A204.1 (cell line): Measurements from ENCODE around the gene SARNP.
"Not testable (repeated sequence)": the region's sequence is repeated elsewhere in the genome, so short reads cannot be mapped to it uniquely, and the experiment has no call there.

ENCODE experiments used
- FAIRE-seq: peaks from 2 replicates; lab custom pipeline; 2012; peaks lifted over from hg19 to GRCh38; lab: Jason Lieb, UNC

SARNP gene, protein sequence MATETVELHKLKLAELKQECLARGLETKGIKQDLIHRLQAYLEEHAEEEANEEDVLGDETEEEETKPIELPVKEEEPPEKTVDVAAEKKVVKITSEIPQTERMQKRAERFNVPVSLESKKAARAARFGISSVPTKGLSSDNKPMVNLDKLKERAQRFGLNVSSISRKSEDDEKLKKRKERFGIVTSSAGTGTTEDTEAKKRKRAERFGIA

DNA sequence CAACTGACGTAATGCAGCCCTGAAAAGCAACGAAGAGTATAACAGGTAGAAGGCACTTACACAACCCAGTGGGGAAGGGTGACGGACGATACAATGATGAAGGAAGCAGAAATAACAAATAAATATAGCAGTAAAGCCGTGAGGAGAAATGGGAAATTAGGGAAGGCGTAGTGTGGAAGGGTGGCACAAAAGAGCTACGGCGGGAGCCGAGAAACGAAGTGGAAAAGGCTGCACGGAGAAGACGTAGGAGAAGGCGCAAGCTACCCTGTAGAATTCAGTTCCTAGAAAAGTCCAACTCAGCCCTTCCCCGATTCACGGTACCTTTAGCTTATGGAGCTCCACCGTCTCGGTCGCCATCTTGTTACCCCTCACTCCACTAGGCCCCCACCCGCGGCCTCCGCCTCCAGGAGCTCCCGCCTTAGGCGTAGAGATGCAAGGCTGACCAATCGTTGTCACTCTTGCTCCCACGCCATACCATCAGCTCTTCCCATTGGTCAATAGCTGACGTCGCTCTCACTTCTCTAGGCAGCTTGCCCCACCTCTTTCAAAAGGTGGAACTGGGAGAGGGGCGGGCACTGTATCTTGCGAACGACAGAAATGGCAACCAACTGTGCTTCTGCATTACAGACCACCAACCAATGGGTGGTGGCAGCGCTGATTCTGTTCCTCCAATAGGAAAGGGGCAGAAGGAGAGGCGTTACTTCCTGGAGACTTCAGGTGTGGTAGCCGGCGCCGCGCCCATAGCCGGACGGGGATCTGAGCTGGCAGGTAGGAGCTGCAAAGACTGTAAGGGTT is at the start of gene SARNP, which contains the start of gene ORMDL2:
Gene SARNP (minus strand): TSS at position 380 of the 795 bp plus-strand sequence. CDS start 23 bp downstream, at position 357.
Gene ORMDL2 (plus strand): TSS at position 697 of the 795 bp plus-strand sequence. CDS start 959 bp downstream, outside the sequence.
- FAIRE-seq: peak; percentile 99

DNA sequence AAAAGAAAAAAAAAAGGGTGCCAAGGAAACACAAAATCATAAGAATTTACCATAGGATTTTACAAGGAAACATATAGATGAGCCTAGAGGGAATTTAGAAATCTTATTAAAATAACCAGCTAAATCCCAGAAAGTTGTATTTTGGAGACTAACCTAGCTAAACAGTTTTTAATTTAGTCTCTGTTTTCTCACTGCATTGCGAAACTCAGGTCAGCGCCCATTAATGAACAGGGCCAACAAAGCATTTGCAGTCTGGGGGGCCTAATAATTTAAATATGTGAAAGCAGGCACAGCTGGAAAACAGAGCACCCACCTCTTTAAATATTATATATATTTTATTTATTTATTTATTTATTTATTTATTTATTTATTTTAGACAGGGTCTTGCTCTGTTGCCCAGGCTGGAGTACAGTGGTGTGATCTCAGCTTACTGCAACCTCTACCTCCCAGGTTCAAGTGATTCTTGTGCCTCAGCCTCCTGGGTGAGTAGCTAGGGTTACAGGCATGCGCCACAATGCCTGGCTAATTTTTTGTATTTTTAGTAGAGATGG is 49.0 kb upstream of the SARNP start:
- not testable (repeated sequence) for FAIRE-seq

DNA sequence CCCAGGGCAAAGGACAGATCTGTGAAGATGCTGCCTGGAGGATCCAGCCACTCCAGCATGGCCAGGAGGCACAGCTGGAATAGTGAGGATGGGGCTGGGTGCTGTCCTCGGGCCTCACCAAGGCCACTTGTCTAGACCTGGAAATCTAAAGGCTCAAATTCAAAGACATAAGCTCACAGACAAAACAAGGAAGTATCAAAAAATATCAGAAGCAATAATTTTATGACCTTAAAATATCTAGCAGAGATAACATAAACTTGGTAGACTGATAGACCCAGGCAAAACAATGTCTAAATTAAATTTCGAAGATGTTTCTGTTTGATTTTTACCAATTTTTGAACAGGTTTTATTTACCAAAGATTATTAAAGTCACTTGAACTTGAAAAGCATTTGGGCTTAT is 47.8 kb upstream of the SARNP start:
- no peak for FAIRE-seq

DNA sequence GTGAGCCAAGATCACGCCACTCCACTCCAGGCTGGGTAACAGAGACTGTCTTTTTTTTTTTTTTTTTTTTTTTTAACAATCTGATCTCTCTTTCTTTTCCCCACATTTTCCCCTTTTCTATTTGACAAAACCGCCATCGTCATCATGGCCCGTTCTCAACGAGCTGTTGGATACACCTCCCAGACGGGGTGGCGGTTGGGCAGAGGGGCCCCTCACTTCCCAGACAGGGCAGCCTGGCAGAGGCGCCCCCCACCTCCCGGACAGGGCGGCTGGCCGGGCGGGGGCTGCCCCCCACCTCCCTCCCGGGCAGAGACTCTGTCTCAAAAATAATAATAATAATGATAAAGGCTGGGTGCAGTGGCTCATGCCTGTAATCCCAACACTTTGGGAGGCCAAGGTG is 45.4 kb upstream of the SARNP start:
- FAIRE-seq: not testable (repeated sequence)

DNA sequence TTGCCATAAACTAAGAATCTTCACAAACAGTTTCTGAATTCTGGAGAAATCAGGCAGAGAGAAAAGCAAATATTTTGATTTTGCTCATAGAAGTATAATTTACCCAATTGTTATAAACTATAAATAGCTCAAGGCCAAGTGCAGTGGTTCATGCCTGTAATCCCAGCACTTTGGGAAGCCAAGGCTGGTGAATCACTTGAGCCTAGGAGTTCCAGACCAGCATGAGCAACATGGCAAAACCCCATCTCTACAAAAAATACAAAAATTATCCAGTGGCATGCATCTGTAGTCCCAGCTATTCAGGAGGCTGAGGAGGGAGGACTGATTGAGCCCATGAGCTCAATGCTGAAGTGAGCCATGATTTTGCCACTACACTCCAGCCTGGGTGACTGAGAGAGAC is 44.8 kb upstream of the SARNP start:
- no peak for FAIRE-seq

DNA sequence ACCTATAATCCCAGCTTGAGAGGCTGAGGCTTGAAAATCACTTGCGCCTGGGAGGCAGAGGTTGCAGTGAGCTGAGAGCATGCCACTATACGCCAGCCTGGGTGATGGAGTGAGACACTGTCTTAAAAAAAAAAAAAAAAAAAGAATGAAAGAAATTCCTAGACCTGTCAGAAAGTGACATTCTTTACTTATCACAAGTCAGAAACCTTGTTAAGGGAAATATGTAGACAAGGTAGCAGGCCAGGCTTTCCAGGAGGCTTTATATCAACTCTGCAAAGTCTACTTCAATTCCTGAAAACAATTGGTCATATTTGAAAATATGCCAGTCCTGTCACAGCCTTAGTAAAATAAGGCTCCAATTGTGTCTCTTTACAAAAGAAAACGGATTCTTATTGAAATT is 44.3 kb upstream of the SARNP start:
- no peak for FAIRE-seq

DNA sequence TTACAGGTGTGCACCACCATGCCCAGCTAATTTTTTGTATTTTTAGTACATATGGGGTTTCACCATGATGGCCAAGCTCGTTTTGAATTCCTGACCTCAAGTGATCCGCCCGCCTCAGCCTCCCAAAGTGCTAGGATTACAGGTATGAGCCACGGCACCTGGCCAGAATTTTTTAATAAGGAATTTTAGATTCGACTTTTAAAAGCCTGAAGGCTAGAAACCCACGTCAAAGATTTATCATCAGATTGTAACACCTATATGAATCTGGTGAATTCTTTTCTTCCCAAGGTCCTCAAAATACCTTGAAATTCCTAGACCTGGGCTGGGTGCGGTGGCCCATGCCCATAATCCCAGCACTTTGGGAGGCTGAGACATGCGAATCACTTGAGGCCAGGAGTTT is 43.9 kb upstream of the SARNP start:
- no peak for FAIRE-seq

DNA sequence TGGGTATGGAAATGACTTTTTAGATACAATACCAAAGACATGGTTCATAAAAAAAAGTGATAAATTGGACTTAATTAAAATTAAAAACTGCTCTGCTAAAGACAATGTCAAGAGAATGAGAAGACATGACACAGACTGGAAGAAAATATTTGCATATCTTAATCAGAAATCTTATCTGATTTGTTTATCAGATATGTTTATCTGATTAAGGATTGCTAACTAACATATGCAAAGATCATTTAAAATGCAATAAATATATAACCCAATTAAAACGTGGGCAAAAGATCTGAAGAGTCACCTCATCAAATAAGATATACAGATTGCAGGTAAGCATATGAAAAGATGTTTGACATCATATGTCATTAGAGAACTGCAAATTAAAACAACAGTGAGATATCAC is 35.2 kb upstream of the SARNP start:
- FAIRE-seq: no peak

DNA sequence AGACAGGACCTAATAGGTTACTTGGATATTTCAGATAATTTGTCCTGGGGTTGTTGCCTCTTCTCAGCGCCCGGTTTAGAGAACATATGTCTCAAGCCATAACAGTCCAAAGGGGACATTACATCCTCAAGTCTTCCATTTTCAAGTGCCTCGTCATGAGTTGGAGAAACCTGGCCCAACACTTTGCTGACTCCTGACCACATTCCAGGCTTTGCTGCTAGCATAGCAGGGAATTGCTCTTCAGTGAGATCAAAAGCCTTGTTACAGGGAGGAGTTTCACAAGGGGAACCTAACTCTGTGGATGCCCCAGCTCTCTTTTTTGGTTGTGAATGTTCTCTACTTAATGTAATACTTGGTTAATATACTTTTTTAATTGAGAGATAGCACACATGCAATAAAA is 33.4 kb upstream of the SARNP start:
- no peak for FAIRE-seq

DNA sequence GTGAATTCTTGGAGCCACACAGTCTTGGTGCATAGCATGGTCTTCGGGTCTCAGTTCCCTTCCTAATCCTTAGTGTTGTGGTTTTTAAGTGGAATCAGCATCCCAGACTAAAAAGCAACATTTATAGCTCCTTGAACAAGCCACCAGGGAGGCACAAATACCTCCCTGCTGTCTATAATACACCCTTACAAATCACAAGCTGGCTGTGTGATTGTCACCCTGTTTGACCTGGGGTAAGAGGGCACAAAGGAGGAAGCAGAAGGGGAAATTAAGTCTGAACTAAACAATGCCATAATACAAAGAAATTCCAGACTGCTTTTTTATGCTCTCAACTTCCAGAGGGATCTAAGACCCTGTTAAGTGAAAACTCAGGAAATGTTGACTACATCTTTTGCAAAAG is 32.9 kb upstream of the SARNP start:
- no peak for FAIRE-seq

DNA sequence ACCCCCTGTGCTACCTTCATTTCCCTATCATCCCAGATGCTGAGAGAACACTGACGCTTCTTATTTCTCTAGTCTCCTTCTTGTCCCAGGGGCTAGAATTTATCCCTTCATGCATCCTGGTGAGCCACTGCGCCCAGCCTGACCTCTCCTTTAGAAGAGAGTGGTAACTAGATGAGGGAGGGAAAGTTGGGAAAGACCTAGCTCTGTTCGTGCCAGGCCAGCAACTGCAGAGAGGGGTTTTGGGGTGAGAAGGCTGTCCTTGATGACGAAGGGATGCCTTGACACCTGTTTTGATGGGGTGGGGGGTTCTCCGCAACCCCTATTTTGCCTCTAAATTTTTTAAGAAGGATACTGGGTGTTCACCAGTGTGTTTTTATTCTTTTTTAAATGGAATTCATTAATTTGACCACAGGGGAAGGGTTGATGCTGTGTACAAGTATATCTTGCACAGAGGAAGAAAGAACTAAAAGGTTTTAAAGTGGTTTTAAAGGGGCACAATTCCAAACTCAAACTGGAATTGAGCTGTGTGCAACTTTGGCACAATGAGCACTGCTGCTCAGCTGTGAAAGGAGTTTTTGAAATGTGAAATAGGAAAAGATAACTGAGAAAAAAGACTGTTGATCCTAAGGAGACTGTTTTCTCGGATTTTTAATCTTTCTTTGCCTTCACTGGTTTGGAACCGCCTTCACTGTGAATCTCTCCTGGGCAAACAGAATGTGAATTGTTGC is 32.3 kb upstream of the SARNP start:
- no peak for FAIRE-seq

DNA sequence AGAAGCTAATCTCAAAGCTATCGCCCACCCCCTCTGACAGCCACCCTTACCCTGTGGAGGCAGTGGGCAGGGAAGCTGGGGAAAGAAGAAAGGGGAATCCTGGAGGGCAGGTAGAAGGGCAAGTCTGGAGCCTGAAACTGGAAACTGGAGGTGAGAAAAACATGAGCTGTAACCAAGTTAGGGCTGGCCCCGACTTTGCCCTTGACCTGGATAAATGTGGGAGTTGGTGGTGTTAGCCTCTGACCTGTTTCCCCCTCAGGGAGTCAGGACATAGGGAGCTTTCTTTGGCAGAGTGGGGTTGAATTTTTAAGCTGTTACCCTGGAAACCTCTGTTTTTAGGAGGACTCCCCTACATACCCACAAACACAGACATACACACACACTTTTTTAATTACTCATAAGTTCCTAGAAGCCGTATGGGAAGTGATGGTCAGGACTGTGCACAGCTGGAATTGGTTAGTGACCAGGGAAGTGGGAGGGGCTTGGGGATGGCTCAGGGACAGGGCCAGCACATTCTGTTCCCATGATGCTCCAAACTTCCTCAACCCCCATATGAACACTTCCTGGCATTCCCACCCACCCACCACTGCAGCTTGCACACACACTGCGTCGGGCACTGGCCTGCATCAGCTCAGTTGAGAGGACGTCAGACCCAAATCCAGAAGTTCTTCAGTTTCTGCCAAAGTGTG is 30.2 kb upstream of the SARNP start:
- no peak for FAIRE-seq

DNA sequence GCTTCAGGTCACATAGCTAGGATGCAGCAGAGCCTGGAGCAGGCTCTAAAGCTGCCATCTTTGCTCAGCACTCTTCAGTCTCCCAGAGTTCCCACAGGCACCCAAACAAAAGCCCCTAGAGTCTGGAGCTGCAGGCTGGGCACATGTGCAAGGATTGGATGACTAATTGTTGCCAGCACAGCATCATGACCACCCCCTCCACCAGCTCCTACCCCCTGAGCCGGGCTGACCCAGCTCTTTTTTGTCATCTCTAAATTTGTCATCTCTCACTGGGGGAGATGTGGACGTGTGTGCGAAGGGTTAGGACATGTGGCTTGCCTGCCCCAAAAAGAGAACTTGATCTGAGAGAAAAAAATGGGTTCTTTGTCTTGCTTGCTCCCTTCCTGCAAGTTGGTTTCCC is 29.5 kb upstream of the SARNP start:
- no peak for FAIRE-seq

DNA sequence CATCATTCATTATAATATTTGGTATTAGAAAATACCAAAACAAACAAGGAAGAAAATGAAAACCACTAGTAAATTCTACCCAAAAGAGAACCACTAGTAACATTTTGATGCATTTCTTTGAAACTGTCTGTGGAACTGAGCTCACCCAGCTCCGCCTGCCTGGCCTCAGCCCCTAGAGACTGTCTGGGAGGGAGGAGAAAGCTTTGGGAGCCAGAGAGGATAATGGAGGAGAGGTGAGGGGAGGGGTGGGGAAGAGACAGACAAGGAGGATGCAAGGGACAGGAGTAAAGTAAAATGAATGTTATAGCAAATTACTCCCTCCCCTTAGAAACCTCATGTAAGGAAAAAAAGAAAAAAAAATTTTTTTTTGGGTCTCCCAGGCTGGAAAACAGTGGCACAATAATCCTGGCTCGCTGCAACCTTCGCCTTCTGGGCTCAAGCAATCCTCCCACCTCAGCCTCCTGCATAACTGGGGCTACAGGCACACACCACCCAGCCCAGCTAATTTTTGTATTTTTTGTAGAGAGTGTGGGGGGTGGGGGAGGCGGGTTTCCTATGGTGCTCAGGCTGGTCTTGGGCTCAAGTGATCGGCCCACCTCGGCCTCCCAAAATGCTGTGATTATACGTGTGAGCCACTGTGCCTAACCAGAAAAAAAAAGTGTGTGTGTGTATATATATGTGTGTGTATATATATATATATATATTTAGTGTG is 28.4 kb upstream of the SARNP start:
- FAIRE-seq: no peak

DNA sequence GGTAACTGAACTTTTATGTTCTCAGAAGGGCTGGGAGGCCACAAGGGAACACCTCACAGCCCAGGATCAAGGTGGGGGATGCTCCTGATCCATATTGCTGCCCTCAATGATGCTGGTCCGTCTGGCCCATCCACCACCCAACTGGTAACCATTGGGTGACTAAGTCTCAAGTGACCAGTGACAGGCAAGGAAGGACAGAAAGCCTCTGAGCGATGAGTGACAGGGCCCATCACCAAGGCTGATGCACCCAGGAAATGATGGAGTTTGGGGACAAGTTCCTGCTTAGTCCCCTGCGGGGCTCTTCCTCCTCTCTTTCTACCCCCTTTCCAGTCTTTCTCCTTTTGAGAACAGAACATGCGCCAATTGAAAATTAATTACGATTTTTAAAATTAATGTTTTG is 27.8 kb upstream of the SARNP start:
- no peak for FAIRE-seq

DNA sequence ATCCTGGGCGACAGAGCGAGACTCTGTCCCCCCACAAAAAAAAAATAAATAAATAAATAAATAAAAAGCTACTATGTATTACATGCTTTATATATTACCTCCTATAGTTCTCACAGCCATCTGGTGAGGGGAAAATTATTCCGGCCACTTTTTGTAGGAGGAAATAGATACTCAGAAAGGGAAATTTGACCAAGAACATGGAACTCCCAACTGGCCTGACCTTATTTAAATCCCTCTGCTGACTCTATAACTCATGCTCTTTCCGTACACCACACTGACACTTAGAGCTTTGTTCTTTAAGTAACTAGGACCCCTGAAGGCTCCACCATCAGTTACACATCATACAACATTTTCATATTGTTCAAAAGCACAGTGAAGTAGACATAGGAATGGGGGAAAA is 27.4 kb upstream of the SARNP start:
- no peak for FAIRE-seq

DNA sequence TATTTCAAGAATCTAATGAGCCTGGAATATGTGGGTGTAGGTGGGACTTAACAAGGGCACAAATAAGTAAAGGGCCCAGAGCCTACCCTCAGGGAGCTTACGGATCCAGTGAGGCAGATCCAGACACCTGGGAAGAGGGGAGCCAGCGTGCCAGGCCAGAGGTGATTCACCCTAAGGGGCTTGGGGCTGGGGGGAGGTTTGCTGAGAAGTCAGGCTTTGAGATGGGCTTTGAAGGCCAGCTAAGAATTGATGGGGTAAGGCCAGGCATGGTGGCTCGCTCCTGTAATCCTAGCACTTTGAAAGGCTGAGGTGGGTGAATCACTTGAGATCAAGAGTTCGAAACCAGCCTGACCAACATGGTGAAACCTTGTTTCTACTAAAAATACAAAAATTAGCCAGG is 25.9 kb upstream of the SARNP start:
- no peak for FAIRE-seq

DNA sequence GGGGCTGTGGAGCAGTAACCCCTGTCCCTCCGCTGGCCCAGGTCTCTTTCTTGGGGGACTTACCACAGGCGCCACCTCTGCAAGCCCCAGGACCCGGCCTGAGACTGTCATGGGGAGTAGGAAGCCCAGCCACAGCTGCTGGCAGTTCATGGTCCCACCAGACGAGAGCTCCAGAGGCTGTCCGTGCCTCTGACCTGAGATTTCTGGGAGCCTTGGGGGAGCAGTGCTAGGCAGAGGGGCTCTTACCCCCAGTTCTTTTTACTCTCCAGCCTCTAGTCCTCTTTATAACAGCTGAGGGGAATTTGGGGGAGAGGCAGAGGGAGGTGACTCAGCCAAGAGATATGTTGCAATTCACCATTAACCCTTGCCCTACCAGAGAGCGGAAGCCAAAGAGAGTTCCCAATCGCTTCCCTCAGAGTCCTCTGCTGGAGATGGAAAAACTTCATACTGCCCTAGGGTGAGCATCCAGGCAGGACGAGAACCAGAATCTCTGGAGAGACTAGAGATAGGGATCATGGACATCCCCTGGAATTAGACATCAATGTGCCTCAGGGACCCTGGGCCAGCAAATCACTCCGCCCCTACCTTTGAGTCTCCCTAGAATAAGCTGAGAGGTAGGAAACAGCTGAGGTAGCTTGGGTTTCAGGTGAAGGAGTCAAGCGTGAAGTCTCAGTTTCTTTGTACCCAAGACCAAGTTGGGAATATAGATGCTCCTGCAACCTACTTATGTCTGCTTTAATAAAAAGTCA is 25.3 kb upstream of the SARNP start, which contains the start of gene MMP19:
Gene MMP19 (minus strand): TSS at position 256 of the 749 bp plus-strand sequence. CDS start 106 bp downstream, at position 150.
- no peak for FAIRE-seq

DNA sequence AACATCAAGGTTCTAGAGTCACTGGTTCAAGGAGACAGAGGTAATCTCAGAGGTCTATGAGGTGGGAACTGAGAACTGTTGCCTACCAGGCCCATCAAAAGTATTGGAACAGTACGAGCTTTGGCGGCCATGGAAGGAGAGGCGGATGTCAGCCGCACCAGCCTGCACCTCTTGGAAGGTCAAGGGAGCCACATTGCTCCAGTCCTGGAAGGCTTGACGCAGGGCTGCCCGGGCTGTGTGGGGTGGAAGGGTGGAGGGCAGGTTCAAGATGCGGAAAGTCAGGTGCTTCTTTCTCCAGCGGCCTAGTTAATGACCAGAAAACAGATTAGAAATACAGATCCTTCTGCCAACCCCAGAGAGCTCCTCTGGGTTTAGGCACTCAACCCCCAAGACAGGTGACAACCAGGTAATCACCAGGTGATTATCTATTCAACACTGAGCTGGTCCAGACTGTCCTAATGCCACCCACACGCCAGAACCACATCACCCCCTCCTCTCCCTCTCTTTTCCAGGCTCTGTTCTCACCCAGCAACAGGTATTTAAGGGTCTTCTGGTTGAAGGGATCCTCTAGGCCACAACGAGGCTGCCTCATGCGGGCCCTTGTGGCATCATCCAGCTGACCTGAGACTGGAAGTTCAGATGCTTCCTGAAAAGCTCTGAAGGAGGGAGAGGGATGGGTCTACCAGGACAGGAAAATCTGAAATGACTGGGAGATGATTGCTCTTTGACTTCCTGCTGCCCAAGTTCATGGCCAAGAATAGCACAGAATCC is 23.2 kb upstream of the SARNP start:
- FAIRE-seq: no peak
